ENCODE measurements around the gene ZNF692.

The ZNF692 gene

GRCh38 chr1:248817065-248817464 lies 41.8 kb downstream of the ZNF692 start:
- no peak for ATAC-seq
- DNase-seq = no peak
- Mint-ChIP-seq H3K4me3 (no peak overlapping the region), H3K9me3 (no peaks in the 10 kb centered on the region), H3K27ac (peak overlapping the region; percentile 10), H3K27me3 (no peaks in the 10 kb centered on the region), H3K36me3 (ENCODE audit: low read depth) (peaks cover 25% of the 10 kb centered on the region), H3K4me1 (peaks cover 35% of the 10 kb centered on the region)

- ATAC-seq (no peak), DNase-seq (no peak)
- Mint-ChIP-seq H3K4me3 (no peak overlapping the region), H3K27ac (peak overlapping the region; percentile 15), H3K27me3 (no peaks in the 10 kb centered on the region), H3K4me1 (peaks cover 28% of the 10 kb centered on the region), H3K9me3 (no peaks in the 10 kb centered on the region), H3K36me3 (ENCODE audit: low read depth) (peaks cover 25% of the 10 kb centered on the region)
Measured at GRCh38 chr1:248816042-248816851, 42.6 kb downstream of the ZNF692 start.

DNA sequence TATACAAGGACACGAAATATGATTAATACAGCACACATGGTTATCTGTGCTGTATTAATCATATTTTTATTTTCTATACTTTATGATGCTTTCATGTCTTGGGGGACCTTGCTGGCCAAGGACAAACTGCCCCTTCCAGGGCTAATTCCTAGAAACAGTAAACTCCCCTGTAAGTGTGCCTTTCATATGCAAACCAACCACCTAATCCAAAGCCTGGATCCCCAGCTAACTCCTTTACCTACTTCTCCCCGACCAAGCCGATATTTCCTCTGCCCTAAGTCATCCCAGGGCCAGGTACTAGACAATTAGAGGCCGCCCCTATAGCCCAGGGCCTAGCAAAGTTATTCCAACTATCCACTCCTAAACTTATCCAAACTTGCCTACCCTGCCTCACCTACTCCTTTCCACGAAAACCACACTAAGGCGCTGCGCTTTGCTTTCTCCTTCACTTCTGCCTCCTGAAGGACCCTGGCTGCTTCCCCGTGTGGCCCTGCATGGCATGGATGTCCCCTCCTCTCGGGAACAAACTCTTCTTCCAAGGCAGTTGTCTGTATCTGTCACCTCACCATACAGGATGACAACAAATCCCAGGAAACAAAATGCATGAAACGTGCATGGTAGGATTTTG lies 43.4 kb downstream of the ZNF692 start:
- H3K4me1 Mint-ChIP-seq = peaks cover 28% of the 10 kb centered on the region
- no peaks in the 10 kb centered on the region for H3K9me3 Mint-ChIP-seq
- no peak for DNase-seq
- H3K36me3 Mint-ChIP-seq (ENCODE audit: low read depth) = peaks cover 25% of the 10 kb centered on the region
- no peak for ATAC-seq
- H3K27me3 Mint-ChIP-seq = no peaks in the 10 kb centered on the region
- H3K27ac Mint-ChIP-seq = no peak overlapping the region
- H3K4me3 Mint-ChIP-seq = no peak overlapping the region

- Mint-ChIP-seq H3K4me1 (peaks cover 24% of the 10 kb centered on the region), H3K4me3 (no peak overlapping the region), H3K27ac (no peak overlapping the region), H3K27me3 (no peaks in the 10 kb centered on the region), H3K36me3 (ENCODE audit: low read depth) (peaks cover 21% of the 10 kb centered on the region), H3K9me3 (no peaks in the 10 kb centered on the region)
- DNase-seq (no peak), ATAC-seq (no peak)
Measured at GRCh38 chr1:248814351-248814750, 44.5 kb downstream of the ZNF692 start.

DNA sequence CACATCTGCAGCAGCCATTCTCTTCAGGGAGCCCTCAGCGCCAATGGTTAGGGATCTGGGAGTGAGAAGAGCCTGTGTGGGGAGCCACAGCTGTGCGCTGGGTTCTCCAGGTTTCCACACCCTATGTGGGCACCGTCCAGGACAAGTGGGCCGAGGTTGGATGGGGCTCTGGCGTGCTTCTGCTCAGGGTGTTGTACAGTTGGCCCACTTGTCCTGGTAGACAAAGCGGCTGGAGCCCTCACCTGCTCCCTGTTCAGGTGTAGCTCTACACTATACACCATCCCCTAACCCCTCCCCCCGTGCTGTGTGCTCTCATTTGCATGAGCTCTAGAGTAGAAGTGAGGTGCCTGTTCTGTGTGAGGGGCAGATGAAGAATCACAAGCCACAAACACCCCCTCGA lies 45.3 kb downstream of the ZNF692 start:
- Mint-ChIP-seq H3K4me1 (peaks cover 17% of the 10 kb centered on the region), H3K27me3 (no peaks in the 10 kb centered on the region), H3K4me3 (no peak overlapping the region), H3K9me3 (no peaks in the 10 kb centered on the region), H3K27ac (no peak overlapping the region), H3K36me3 (ENCODE audit: low read depth) (peaks cover 17% of the 10 kb centered on the region)
- ATAC-seq = no peak
- no peak for DNase-seq

DNA sequence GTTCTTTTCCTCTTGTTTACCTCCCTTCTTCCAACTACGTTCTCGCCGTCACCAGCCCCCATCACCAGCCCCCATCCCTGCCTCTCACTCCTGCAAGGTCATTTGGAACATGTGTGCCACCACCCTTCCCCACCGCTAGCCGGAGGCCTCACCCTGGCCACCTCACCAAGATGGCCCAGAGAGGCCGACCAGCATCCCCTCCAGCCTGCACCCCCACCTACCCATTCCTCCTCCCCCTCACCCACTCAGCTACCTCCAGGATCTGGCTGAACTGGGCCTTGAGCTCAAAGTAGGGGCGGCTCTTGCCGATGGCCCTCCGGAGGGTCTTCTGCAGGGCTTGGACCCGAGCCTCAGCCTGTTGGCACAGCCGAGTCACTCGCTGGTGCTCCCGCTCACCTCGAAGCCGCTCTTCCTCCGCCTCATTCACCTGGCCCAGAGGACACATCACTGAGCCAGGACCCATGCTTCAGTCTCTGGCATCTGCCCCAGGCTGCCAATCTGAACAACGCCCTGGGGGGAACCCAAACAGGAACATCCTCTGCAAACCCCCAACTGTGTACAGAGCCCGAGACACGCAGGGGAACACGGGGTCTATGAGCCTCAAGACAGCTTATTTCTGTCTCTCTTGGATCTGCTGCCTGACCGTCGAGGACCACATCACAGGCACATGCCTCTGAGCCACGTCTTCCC lies 46.0 kb downstream of the ZNF692 start:
- peaks cover 11% of the 10 kb centered on the region for H3K4me1 Mint-ChIP-seq
- H3K27ac Mint-ChIP-seq = no peak overlapping the region
- ATAC-seq (no peak), DNase-seq (no peak)
- H3K27me3 Mint-ChIP-seq = no peaks in the 10 kb centered on the region
- no peaks in the 10 kb centered on the region for H3K9me3 Mint-ChIP-seq
- H3K36me3 Mint-ChIP-seq (ENCODE audit: low read depth) = peaks cover 15% of the 10 kb centered on the region
- H3K4me3 Mint-ChIP-seq = no peak overlapping the region

DNA sequence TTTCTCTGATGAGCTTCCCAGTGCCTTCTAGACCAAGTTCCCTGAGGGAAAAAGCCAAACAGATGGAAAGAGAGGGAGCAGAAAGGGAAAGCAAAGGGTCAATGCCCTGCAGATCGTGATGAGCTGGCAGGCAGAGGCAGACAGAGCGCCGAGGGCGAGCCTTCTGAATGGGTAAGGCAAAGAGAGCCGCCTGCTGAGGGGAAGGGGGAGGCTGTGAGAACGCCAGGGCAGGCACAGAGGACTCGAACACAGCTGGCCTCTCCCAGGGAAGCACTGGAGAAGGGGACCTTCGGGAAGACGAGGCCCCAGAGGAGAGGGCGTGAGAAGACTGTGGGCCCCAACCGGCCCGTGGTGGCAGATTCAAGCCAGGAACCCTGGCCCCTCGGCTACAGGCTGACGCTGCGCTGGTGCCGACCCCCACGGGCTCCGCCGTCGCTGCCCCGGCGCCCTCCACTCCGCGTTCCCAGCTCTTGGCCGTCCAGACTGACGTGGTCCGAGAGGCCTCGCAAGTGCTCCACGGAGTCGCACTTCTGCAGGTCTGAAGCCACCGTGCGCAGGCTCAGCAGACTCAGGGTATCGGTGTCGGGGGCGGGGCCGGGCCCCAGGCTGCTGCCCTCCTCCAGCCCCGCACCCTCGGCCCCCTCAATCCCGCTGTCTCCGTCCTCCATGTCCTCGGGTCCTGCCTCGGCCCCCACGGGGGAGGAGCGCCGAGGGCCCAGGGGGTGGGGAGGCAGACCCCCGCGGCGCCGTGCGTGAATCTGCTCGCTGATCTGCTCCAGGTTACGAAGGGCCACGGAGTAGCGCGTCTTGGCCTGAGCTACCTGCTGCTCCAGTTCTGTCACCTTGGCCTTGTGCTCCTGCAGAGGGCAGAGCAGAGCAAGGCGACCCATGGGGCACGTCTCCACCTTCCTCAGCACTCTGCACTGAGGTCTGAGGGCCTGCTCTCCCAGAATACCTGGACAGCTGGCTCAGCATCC lies 47.1 kb downstream of the ZNF692 start:
- H3K27ac Mint-ChIP-seq = peak overlapping the region; percentile 54
- H3K9me3 Mint-ChIP-seq = no peaks in the 10 kb centered on the region
- H3K36me3 Mint-ChIP-seq (ENCODE audit: low read depth) = peaks cover 15% of the 10 kb centered on the region
- DNase-seq (no peak), ATAC-seq (no peak)
- H3K4me1 Mint-ChIP-seq = peaks cover 4% of the 10 kb centered on the region
- H3K27me3 Mint-ChIP-seq = no peaks in the 10 kb centered on the region
- no peak overlapping the region for H3K4me3 Mint-ChIP-seq

GRCh38 chr1:248810727-248811513 lies 48.0 kb downstream of the ZNF692 start:
- peaks cover 14% of the 10 kb centered on the region for H3K36me3 Mint-ChIP-seq (ENCODE audit: low read depth)
- no peaks in the 10 kb centered on the region for H3K9me3 Mint-ChIP-seq
- H3K27me3 Mint-ChIP-seq = no peaks in the 10 kb centered on the region
- DNase-seq = no peak
- ATAC-seq = no peak
- no peak overlapping the region for H3K4me3 Mint-ChIP-seq
- H3K27ac Mint-ChIP-seq = no peak overlapping the region
- H3K4me1 Mint-ChIP-seq = peaks cover 1% of the 10 kb centered on the region

DNA sequence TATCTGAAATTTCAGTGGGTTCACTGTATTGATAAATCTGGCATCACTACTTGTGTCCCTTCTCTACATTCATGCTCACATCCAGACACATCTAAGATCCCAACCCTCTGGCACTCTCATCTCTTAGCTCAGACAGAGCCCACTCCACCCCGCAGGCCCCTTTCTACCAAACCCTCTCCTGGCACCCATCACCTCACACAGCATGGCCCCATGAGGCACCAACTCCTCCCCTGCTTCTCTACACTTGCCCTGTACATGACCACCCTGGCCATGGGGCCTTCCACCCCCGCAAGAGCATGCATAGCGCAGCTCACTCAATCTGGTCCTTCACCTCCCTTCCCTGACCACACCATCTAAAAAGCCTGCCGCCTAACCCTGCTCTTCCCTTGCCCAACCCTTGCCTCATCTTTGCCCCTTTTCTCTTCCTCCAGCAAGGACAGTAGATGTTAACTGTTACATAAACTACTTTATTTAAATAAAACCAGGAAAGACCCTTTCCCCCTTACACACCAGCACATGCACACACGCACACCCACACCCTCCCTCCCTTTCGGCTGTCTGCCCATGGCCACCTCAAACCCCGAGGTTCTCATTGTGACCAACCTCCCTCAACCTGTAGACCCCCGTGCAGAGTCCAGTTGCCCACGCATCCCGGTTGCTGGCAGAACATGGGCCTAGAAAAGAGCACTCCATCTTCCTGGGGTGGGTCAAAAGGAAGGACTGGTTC lies 48.7 kb downstream of the ZNF692 start:
- DNase-seq = no peak
- Mint-ChIP-seq H3K36me3 (ENCODE audit: low read depth) (peaks cover 11% of the 10 kb centered on the region), H3K9me3 (no peaks in the 10 kb centered on the region), H3K4me3 (no peak overlapping the region), H3K4me1 (peaks cover 5% of the 10 kb centered on the region), H3K27ac (no peak overlapping the region), H3K27me3 (no peaks in the 10 kb centered on the region)
- no peak for ATAC-seq

DNA sequence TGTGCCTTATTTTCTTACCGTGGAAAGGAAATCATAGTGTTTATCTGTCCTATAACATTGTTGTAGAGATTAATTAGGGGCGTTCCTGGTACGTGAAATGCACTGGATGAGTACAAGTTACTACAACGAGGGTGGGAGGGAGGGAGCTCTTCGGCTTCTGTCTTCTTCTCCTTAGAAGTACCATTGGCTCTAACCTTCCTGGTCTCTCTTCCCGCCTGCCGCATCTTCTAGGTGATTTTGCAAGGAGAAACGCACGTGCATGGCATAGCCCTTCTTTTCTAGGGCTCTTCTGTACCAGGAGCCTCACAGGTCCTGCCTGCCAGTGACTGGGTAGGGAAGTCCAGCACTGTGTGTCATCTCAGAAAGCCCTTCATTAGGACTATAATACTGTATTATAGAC lies 50.0 kb downstream of the ZNF692 start:
- Mint-ChIP-seq H3K4me1 (peaks cover 9% of the 10 kb centered on the region), H3K36me3 (ENCODE audit: low read depth) (peaks cover 2% of the 10 kb centered on the region), H3K27ac (no peak overlapping the region), H3K27me3 (no peaks in the 10 kb centered on the region), H3K4me3 (no peak overlapping the region), H3K9me3 (no peaks in the 10 kb centered on the region)
- ATAC-seq = no peak
- no peak for DNase-seq

DNA sequence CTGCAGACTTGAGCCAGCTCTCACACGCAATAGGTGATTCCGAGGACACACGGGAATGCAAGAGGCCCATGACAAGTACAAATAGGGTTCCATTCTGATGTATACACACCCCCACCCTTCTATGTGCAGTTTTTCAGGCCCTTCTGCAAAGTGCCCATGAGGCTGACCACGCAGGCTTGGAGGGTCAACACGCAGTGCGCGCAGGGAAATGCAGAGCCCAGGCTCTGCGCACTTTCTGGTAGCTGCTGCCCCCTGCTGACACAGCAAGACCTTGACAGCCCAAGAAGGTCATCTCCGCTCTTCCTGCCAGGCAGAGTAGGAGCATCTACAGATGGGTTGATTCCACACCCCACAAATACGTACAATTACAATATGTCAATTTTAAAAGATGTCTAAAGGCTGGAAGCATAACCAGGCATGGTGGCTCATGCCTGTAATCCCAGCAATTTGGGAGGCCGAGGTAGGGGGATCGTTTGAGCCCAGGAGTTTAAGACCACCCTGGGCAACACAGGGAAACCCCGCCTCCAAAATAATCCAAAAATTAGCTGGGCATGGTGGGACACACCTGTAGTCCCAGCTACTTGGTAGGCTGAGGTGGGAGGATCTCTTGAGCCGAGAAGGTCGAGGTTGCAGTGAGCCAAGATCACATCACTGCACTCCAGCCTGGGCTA lies 51.7 kb downstream of the ZNF692 start:
- Mint-ChIP-seq H3K4me1 (peaks cover 9% of the 10 kb centered on the region), H3K36me3 (ENCODE audit: low read depth) (no peaks in the 10 kb centered on the region), H3K4me3 (no peak overlapping the region), H3K27me3 (no peaks in the 10 kb centered on the region), H3K27ac (no peak overlapping the region), H3K9me3 (no peaks in the 10 kb centered on the region)
- peak; percentile 79 for ATAC-seq
- peak; percentile 66 for DNase-seq

GRCh38 chr1:248805876-248806275 lies 53.0 kb downstream of the ZNF692 start:
- peaks cover 2% of the 10 kb centered on the region for H3K27me3 Mint-ChIP-seq
- no peak overlapping the region for H3K4me3 Mint-ChIP-seq
- H3K4me1 Mint-ChIP-seq = peaks cover 9% of the 10 kb centered on the region

More at GRCh38 chr1:248805876-248806275, 53.0 kb downstream of the ZNF692 start:
- Mint-ChIP-seq H3K36me3 (ENCODE audit: low read depth) (no peaks in the 10 kb centered on the region), H3K27ac (no peak overlapping the region), H3K9me3 (no peaks in the 10 kb centered on the region)
- no peak for ATAC-seq
- DNase-seq = no peak
